ENCODE results near the gene BTD. TPM values are rescaled to one million over a fixed set of nuclear protein-coding genes. Genes with fewer than 3 reads are reported as not detected.

The BTD gene
- total RNA-seq, 2 experiments from 2014 or later: 11.2 to 12.5 TPM

DNA sequence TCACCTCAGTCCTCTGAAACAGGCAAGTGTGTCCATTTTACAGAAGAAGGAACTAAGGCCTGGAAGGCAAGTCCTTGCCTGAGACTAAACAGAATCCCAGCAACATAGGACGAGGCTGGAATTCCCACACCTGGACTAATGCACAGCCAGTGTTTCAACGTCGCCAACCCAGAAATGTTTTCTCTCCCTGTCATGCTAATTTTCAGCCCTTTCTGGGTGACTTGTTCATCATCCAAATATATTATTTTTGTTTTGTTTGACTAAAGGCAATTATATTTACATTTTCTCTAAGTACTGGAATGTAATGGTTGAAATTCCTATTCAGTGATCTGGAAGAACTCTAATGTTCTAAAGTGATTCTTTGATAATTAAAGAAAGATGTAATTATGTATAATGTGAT lies 51.8 kb downstream of the BTD start:
- TF ChIP-seq CTCF (IDR thresholded peaks at IDR 0.05): no peak

GRCh38 chr3:15654127-15654526 lies 52.6 kb downstream of the BTD start:
- H3K36me3 Mint-ChIP-seq (ENCODE audit: low read depth): peaks cover 25% of the 10 kb centered on the region
- Histone ChIP-seq H3K4me1 (ENCODE audit: insufficient read depth, low read length) (peaks cover 7% of the 10 kb centered on the region), H3K27ac (ENCODE audit: low read depth in 1 of 2, low read length in 2 of 2) (no peak overlapping the region), H3K4me3 (ENCODE audit: low read length) (no peak overlapping the region), H3K9me3 (ENCODE audit: control insufficient read depth in 1 of 2, insufficient read depth in 1 of 2, low read length in 2 of 2) (peaks cover 32 to 42% of the 10 kb centered on the region in 2 experiments), H3K27me3 (ENCODE audit: control insufficient read depth in 1 of 2, insufficient read depth in 2 of 2, low read length in 2 of 2) (no peaks in the 10 kb centered on the region), H3K36me3 (ENCODE audit: insufficient read depth, low read length) (no peaks in the 10 kb centered on the region)
- POLR2A ChIA-PET: no interaction called here
- H3K4me1 Mint-ChIP-seq (ENCODE audit: low read depth): peaks cover 27% of the 10 kb centered on the region
- H3K4me3 Mint-ChIP-seq: no peak overlapping the region
- DNase-seq (no peak), ATAC-seq (ENCODE audit: poor library complexity) (no peak)
- H3K27ac Mint-ChIP-seq: no peak overlapping the region
- CTCF ChIA-PET: no interaction called here
- TF ChIP-seq CTCF (IDR thresholded peaks at IDR 0.05): no peak
- intact Hi-C loops (cut with DNase I, micrococcal nuclease): no loop called here
- H3K9me3 Mint-ChIP-seq: peaks cover 8% of the 10 kb centered on the region
- H3K27me3 Mint-ChIP-seq: no peaks in the 10 kb centered on the region

More for the DNA sequence above, 51.8 kb downstream of the BTD start:
- peaks cover 5% of the 10 kb centered on the region for H3K9me3 Mint-ChIP-seq
- CTCF ChIA-PET: no interaction called here
- peaks cover 24% of the 10 kb centered on the region for H3K36me3 Mint-ChIP-seq (ENCODE audit: low read depth)
- POLR2A ChIA-PET: no interaction called here
- no peaks in the 10 kb centered on the region for H3K27me3 ChIP-seq (ENCODE audit: control insufficient read depth in 1 of 2, insufficient read depth in 2 of 2, low read length in 2 of 2)
- H3K4me1 ChIP-seq (ENCODE audit: insufficient read depth, low read length): peaks cover 12% of the 10 kb centered on the region
- H3K27me3 Mint-ChIP-seq: no peaks in the 10 kb centered on the region
- peaks cover 28% of the 10 kb centered on the region for H3K4me1 Mint-ChIP-seq (ENCODE audit: low read depth)
- no peak overlapping the region for H3K27ac ChIP-seq (ENCODE audit: low read depth in 1 of 2, low read length in 2 of 2)
- no peak overlapping the region for H3K4me3 Mint-ChIP-seq
- intact Hi-C loops (cut with DNase I, micrococcal nuclease): no loop called here
- H3K36me3 ChIP-seq (ENCODE audit: insufficient read depth, low read length): no peaks in the 10 kb centered on the region
- no peak for DNase-seq
- H3K4me3 ChIP-seq (ENCODE audit: low read length): no peak overlapping the region
- peaks cover 32 to 35% of the 10 kb centered on the region in 2 experiments for H3K9me3 ChIP-seq (ENCODE audit: control insufficient read depth in 1 of 2, insufficient read depth in 1 of 2, low read length in 2 of 2)
- no peak for ATAC-seq (ENCODE audit: poor library complexity)
- no peak overlapping the region for H3K27ac Mint-ChIP-seq

GRCh38 chr3:15654891-15655290 lies 53.3 kb downstream of the BTD start:
- CTCF ChIA-PET: no interaction called here
- no peaks in the 10 kb centered on the region for H3K27me3 ChIP-seq (ENCODE audit: control insufficient read depth in 1 of 2, insufficient read depth in 2 of 2, low read length in 2 of 2)
- TF ChIP-seq CTCF (IDR thresholded peaks at IDR 0.05): no peak
- H3K36me3 ChIP-seq (ENCODE audit: insufficient read depth, low read length): no peaks in the 10 kb centered on the region
- H3K4me1 Mint-ChIP-seq (ENCODE audit: low read depth): peaks cover 27% of the 10 kb centered on the region
- peaks cover 32 to 42% of the 10 kb centered on the region in 2 experiments for H3K9me3 ChIP-seq (ENCODE audit: control insufficient read depth in 1 of 2, insufficient read depth in 1 of 2, low read length in 2 of 2)
- no peak for ATAC-seq (ENCODE audit: poor library complexity)
- no peak overlapping the region for H3K4me3 Mint-ChIP-seq
- no peaks in the 10 kb centered on the region for H3K27me3 Mint-ChIP-seq
- intact Hi-C loops (cut with DNase I, micrococcal nuclease): no loop called here
- POLR2A ChIA-PET: no interaction called here
- H3K9me3 Mint-ChIP-seq: peaks cover 8% of the 10 kb centered on the region
- no peak for DNase-seq
- H3K27ac ChIP-seq (ENCODE audit: low read depth in 1 of 2, low read length in 2 of 2): no peak overlapping the region
- no peak overlapping the region for H3K27ac Mint-ChIP-seq
- peaks cover 11% of the 10 kb centered on the region for H3K4me1 ChIP-seq (ENCODE audit: insufficient read depth, low read length)
- H3K4me3 ChIP-seq (ENCODE audit: low read length): no peak overlapping the region
- H3K36me3 Mint-ChIP-seq (ENCODE audit: low read depth): peaks cover 30% of the 10 kb centered on the region

All from CD4-positive, alpha-beta T cell (primary cell).